ENCODE measurements around the gene UNC45A. TPM values are rescaled to one million over a fixed set of nuclear protein-coding genes. Genes with fewer than 3 reads are reported as not detected.

UNC45A gene
- total and polyA plus RNA-seq, 2 experiments from 2014 or later = 55.2 to 55.3 TPM

DNA sequence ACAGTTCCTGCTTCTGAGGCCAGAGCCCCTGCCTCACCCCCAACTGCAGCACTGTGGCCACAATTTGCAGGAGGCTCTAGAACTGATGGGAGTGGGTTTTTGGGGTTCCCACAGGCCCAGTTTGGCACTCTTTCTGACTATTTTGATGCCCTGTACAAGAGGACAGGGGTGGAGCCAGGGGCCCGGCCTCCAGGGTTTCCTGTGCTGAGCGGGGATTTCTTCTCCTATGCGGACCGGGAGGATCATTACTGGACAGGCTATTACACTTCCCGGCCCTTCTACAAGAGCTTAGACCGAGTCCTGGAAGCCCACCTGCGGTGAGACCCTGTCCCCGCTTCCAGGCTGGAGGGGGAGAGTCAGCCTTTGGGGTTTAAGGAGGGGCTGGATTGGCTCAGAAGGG, 25.1 kb upstream of the UNC45A start:
- Histone ChIP-seq H4K20me1 (ENCODE audit: insufficient read depth, poor library complexity, severe bottlenecking) (no peaks in the 10 kb centered on the region), H3K4me3 (no peak overlapping the region), H3K9me3 (ENCODE audit: low read depth) (no peaks in the 10 kb centered on the region), H3K4me2 (no peak overlapping the region), H3K27ac (no peak overlapping the region), H3K79me2 (peaks cover under 1% of the 10 kb centered on the region), H3K27me3 (no peaks in the 10 kb centered on the region), H3K4me1 (ENCODE audit: insufficient read depth) (no peaks in the 10 kb centered on the region), H2AFZ (no peak overlapping the region), H3K36me3 (replicated peaks; ENCODE audit: insufficient read depth, low read depth) (no peaks in the 10 kb centered on the region), H3K9me2 (replicated peaks; ENCODE audit: insufficient read depth) (no peaks in the 10 kb centered on the region)
- DNase-seq (ENCODE audit: low spot score) = no peak
- TF ChIP-seq EZH2phosphoT487 (IDR thresholded peaks at IDR 0.05; ENCODE audit: low read depth, severe bottlenecking, unreplicated experiment) = no peak
- no peak for TF ChIP-seq EZH2 (IDR thresholded peaks at IDR 0.05; ENCODE audit: borderline replicate concordance)
- TF ChIP-seq, protein P1, sequence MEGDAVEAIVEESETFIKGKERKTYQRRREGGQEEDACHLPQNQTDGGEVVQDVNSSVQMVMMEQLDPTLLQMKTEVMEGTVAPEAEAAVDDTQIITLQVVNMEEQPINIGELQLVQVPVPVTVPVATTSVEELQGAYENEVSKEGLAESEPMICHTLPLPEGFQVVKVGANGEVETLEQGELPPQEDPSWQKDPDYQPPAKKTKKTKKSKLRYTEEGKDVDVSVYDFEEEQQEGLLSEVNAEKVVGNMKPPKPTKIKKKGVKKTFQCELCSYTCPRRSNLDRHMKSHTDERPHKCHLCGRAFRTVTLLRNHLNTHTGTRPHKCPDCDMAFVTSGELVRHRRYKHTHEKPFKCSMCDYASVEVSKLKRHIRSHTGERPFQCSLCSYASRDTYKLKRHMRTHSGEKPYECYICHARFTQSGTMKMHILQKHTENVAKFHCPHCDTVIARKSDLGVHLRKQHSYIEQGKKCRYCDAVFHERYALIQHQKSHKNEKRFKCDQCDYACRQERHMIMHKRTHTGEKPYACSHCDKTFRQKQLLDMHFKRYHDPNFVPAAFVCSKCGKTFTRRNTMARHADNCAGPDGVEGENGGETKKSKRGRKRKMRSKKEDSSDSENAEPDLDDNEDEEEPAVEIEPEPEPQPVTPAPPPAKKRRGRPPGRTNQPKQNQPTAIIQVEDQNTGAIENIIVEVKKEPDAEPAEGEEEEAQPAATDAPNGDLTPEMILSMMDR (IDR thresholded peaks at IDR 0.05; ENCODE audit: poor library complexity) = no peak
- 97% methylated on average over 8 of the region's 8 CpGs for WGBS (ENCODE audit: low lambda C conversion rate, missing lambda C conversion rate)

DNA sequence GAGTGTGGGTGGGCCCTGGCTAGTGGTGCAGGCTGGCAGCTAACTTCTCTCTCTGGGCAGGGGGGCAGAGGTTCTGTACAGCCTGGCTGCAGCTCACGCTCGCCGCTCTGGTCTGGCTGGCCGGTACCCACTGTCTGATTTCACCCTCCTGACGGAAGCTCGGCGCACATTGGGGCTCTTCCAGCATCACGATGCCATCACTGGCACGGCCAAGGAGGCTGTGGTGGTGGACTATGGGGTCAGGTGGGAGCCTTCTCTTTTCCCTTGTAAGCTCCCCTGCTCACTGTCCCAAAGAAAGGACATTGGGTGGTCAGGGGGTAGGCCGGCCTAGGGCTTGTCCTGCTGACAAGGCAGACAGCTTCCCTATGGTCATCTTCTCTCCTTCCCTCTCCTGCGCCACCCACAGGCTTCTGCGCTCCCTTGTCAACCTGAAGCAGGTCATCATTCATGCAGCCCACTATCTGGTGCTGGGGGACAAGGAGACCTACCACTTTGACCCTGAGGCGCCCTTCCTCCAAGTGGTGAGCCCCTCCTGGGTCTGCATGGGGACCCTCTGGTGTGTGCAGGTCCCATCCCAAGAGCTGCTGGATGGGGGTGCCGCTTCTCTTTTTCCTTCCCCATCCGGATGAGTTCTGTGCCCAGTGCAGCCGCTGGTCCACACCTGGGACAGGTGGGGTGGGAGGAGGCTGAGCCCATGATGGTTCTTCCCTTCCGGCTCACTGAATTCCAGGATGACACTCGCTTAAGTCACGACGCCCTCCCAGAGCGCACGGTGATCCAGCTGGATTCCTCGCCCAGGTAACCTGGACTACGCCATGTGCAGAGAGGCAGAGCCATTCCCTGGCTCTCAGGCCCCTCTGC, 24.4 kb upstream of the UNC45A start:
- Histone ChIP-seq H3K4me1 (ENCODE audit: insufficient read depth) (no peaks in the 10 kb centered on the region), H3K27me3 (no peaks in the 10 kb centered on the region), H3K36me3 (replicated peaks; ENCODE audit: insufficient read depth, low read depth) (no peaks in the 10 kb centered on the region), H3K79me2 (no peaks in the 10 kb centered on the region), H2AFZ (no peak overlapping the region), H3K4me2 (no peak overlapping the region), H3K9me2 (replicated peaks; ENCODE audit: insufficient read depth) (no peaks in the 10 kb centered on the region), H3K9me3 (ENCODE audit: low read depth) (no peaks in the 10 kb centered on the region), H3K27ac (no peak overlapping the region), H4K20me1 (ENCODE audit: insufficient read depth, poor library complexity, severe bottlenecking) (no peaks in the 10 kb centered on the region), H3K4me3 (no peak overlapping the region)
- 96% methylated on average over 24 of the region's 24 CpGs for WGBS (ENCODE audit: low lambda C conversion rate, missing lambda C conversion rate)
- DNase-seq (ENCODE audit: low spot score) = no peak
- TF ChIP-seq, protein P1 (IDR thresholded peaks at IDR 0.05; ENCODE audit: poor library complexity) = no peak
- no peak for TF ChIP-seq EZH2 (IDR thresholded peaks at IDR 0.05; ENCODE audit: borderline replicate concordance)
- TF ChIP-seq EZH2phosphoT487 (IDR thresholded peaks at IDR 0.05; ENCODE audit: low read depth, severe bottlenecking, unreplicated experiment) = no peak

DNA sequence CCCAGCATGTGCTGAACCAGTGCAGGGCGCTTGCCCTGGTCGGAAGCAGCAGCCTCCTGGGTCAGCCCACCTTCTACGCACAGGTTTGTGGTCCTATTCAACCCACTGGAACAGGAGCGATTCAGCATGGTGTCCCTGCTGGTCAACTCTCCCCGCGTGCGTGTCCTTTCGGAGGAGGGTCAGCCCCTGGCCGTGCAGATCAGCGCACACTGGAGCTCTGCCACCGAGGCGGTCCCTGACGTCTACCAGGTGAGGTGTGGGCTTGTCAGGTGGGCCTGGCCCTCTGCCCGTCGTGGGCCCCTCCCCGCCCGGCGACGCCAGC, 23.8 kb upstream of the UNC45A start:
- Histone ChIP-seq H3K27me3 (no peaks in the 10 kb centered on the region), H2AFZ (no peak overlapping the region), H3K9me2 (replicated peaks; ENCODE audit: insufficient read depth) (no peaks in the 10 kb centered on the region), H3K4me1 (ENCODE audit: insufficient read depth) (no peaks in the 10 kb centered on the region), H3K27ac (no peak overlapping the region), H4K20me1 (ENCODE audit: insufficient read depth, poor library complexity, severe bottlenecking) (no peaks in the 10 kb centered on the region), H3K79me2 (no peaks in the 10 kb centered on the region), H3K36me3 (replicated peaks; ENCODE audit: insufficient read depth, low read depth) (no peaks in the 10 kb centered on the region), H3K4me3 (no peak overlapping the region), H3K9me3 (ENCODE audit: low read depth) (no peaks in the 10 kb centered on the region), H3K4me2 (no peak overlapping the region)
- DNase-seq (ENCODE audit: low spot score) = no peak
- TF ChIP-seq EZH2 (IDR thresholded peaks at IDR 0.05; ENCODE audit: borderline replicate concordance) (no peak), EZH2phosphoT487 (IDR thresholded peaks at IDR 0.05; ENCODE audit: low read depth, severe bottlenecking, unreplicated experiment) (no peak)
- TF ChIP-seq, protein P1 (IDR thresholded peaks at IDR 0.05; ENCODE audit: poor library complexity) = no peak
- WGBS (ENCODE audit: low lambda C conversion rate, missing lambda C conversion rate) = 95% methylated on average over 17 of the region's 19 CpGs
